Ovary (tissue), 9 donors: Measurements from ENCODE around the gene HMCES. TPM values are rescaled to one million over a fixed set of nuclear protein-coding genes. Genes with fewer than 3 reads are reported as not detected.
A peak's percentile ranks its signal among the peaks of the same experiment; 100 is the strongest.

Experiments
- DNase-seq, 5 donors: peaks; one replicate each; pipeline ENCODE4 v3.0.0-alpha.2; 2019 to 2020
- H3K27ac ChIP-seq, 2 donors: fragments of 200-600 bp; one replicate each; pipeline versions ENCODE4 v1.5.1 to v1.8.0; 2019 to 2022
- H3K27me3 ChIP-seq: fragments of 200-600 bp; one replicate; pipeline ENCODE4 v1.8.0; 2022
- H3K36me3 ChIP-seq: fragments of 200-600 bp; sonication (generic); one replicate; pipeline ENCODE4 v1.5.1; 2019
- H3K4me1 ChIP-seq: one replicate; pipeline ENCODE4 v1.8.1; 2013; ENCODE audit warnings: mild to moderate bottlenecking, moderate library complexity; ENCODE audit not compliant: insufficient read depth
- H3K4me3 ChIP-seq: fragments of 200-600 bp; sonication (generic); one replicate; pipeline ENCODE4 v1.5.1; 2017
- H3K9me3 ChIP-seq, 2 donors: fragments of 200-600 bp in 1 of 2; sonication (generic) in 1 of 2; one replicate each; pipeline versions ENCODE4 v1.5.1 to v1.8.1; 2013 to 2019; ENCODE audit warnings: mild to moderate bottlenecking in 1 of 2, moderate library complexity in 1 of 2
- CTCF ChIP-seq, 3 donors: fragments of 450-650 bp in 2 of 3; fragments of 200-600 bp in 1 of 3; IDR thresholded peaks; one replicate each; pipeline versions ENCODE4 v1.5.1 to v1.8.0; 2016 to 2022; ENCODE audit warnings: antibody characterized with exemption in 3 of 3, mild to moderate bottlenecking in 1 of 3
- EP300 ChIP-seq: sonication (generic); formaldehyde crosslinking; IDR thresholded peaks from one replicate; pipeline ENCODE4 v1.6.1; 2017; ENCODE audit warnings: antibody characterized with exemption
- POLR2A ChIP-seq: fragments of 450-650 bp; IDR thresholded peaks from one replicate; pipeline ENCODE4 v1.6.1; 2017; ENCODE audit warnings: antibody characterized with exemption, mild to moderate bottlenecking, moderate library complexity
- WGBS, 3 donors: extraction: QIAGEN DNeasy Blood & Tissue Kit in 1 of 3; methylation state at CpG; one replicate each; pipeline versions ENCODE4 v1.1.5 to v1.1.7; 2013 to 2017; 5-methylcytosine and 5-hydroxymethylcytosine counted together
- intact Hi-C, 4 donors: fragments of 100-400 bp; cut with DNase I; formaldehyde crosslinking; loops; one replicate each; pipeline versions ENCODE4 v1.11.0 to v1.15.1; 2022 to 2023
- polyA plus RNA-seq, 2 donors: library from polyadenylated mRNA; stranded (reverse); fragments of 200-250 nt in 1 of 2; fragments of 350-450 nt in 1 of 2; fragmentation: Illumina TruSeq in 1 of 2; extraction: RNeasy Lipid Tissue Mini Kit (QIAGEN cat#74804) in 1 of 2; gene quantifications; one replicate each; pipeline ENCODE4 v1.2.3, GENCODE V29; 2013 to 2014
- total RNA-seq, 7 donors: library from RNA; depleted of rRNA in 2 of 7; stranded (reverse); fragments of >200 nt in 2 of 7; fragmentation: NEBNext Ultra II Directional in 3 of 7; extraction: Animal tissue kit (Norgen Biotek cat#: 25700) in 3 of 7; gene quantifications; one replicate each; pipeline versions ENCODE4 v1.1.0 to v1.2.4, GENCODE V29; 2016 to 2023
- donor health status: DM: no; HTN: no; CAD: no; lungs with moderate emphysema.
- donor health status: DM: no; HTN: no; CAD: no.
- donor health status: Bipolar disorder and iron deficiency.
- donor health status: DM: yes; HTN: yes; CAD: no.
- donor health status: DM: no; HTN: no; CAD: no.
- donor health status: DM: yes; HTN: yes; CAD: no.

HMCES gene
- total and polyA plus RNA-seq, 9 donors = 15.5 to 44.5 (median 35.2) TPM

DNA sequence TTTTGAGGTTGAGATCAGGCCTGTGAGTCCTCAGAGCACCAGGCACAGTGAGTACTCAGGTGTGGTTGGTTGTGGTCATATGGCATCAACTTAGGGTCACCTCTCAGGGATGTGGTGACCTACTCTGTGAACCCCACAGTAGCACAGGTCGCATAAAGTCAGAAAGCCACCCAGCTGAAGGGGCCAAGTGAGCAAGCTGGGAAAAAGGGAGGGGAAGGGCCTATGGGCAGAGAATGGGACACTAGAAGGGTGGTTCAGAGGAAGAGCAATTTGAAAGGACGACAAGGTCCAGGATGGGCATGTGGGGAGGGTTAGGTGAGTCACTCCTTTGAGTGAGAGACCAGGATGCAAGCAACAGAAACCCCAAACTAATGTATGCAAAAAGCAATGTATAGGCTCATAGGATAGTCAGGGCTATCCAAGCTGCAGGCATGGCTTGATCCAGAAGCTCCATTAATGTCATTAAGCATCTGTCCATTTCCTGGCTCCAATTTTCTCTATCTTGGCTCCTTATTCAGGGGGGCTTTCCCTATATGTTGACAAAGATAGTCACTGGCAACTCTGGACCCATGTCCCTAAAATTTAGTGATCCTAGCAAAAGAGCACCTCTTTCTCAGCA, 33.5 kb downstream of the HMCES start:
- intact Hi-C loops = loop anchor here in 2 of 4 donors (10.0 kb wide), 2 partner anchors 123 to 127 kb away; partner anchors contain the start of genes CNBP (in 1 of the 2) and MBD4 (in 1 of the 2)
- no peak overlapping the region for H3K27ac ChIP-seq
- H3K36me3 ChIP-seq = no peaks in the 10 kb centered on the region
- whole genome bisulfite sequencing, 3 donors = 76 to 86% (median 86%) methylated on average over 2 of the region's 2 CpGs
- TF ChIP-seq EP300 = no peak
- H3K27me3 ChIP-seq = no peaks in the 10 kb centered on the region
- DNase-seq = no peak
- no peak overlapping the region for H3K4me3 ChIP-seq
- no peaks in the 10 kb centered on the region for H3K9me3 ChIP-seq
- H3K4me1 ChIP-seq = peaks cover 7% of the 10 kb centered on the region

- no peak overlapping the region for H3K27ac ChIP-seq
- H3K4me3 ChIP-seq = no peak overlapping the region
- DNase-seq = peak in 1 of 5 donors; percentile 41
- no peaks in the 10 kb centered on the region for H3K36me3 ChIP-seq
- H3K27me3 ChIP-seq = no peaks in the 10 kb centered on the region
- peaks cover 8% of the 10 kb centered on the region for H3K4me1 ChIP-seq
- intact Hi-C loops = loop anchor here in 2 of 4 donors (10.0 kb wide), 2 partner anchors 122 to 128 kb away; partner anchors contain the start of genes CNBP (in 1 of the 2) and MBD4 (in 1 of the 2)
- no peak for TF ChIP-seq CTCF (IDR thresholded peaks at IDR 0.05)
- no peak for TF ChIP-seq POLR2A
- TF ChIP-seq EP300 = no peak
- H3K9me3 ChIP-seq = no peaks in the 10 kb centered on the region
These were observed 34.2 kb downstream of the HMCES start for GRCh38 chr3:129312671-129313414.

- no peak for TF ChIP-seq POLR2A
- no peak for TF ChIP-seq EP300
- no peak for TF ChIP-seq CTCF (IDR thresholded peaks at IDR 0.05)
- DNase-seq = no peak
- Histone ChIP-seq H3K9me3 (no peaks in the 10 kb centered on the region), H3K4me1 (peaks cover 8% of the 10 kb centered on the region), H3K36me3 (no peaks in the 10 kb centered on the region), H3K4me3 (no peak overlapping the region), H3K27me3 (no peaks in the 10 kb centered on the region), H3K27ac (no peak overlapping the region)
- intact Hi-C loops = loop anchor here in 2 of 4 donors (10.0 kb wide), 2 partner anchors 121 to 129 kb away; partner anchors contain the start of genes CNBP (in 1 of the 2) and MBD4 (in 1 of the 2)
These were observed 34.7 kb downstream of the HMCES start for GRCh38 chr3:129313415-129313664.

GRCh38 chr3:129313665-129314385, 35.2 kb downstream of the HMCES start:
- peaks cover 8% of the 10 kb centered on the region for H3K4me1 ChIP-seq
- intact Hi-C loops = loop anchor here in 3 of 4 donors (2.0 to 10.0 kb wide), 3 partner anchors 35 to 129 kb away; partner anchors contain the start of genes CNBP (in 1 of the 3), HMCES (in 1 of the 3) and MBD4 (in 1 of the 3)
- peak; percentile 18 for TF ChIP-seq POLR2A
- no peak for TF ChIP-seq EP300
- DNase-seq = peak in 4 of 5 donors; percentile 35 to 55 (median 46)
- WGBS, 3 donors = 37 to 48% (median 40%) methylated on average over 7 of the region's 7 CpGs
- no peaks in the 10 kb centered on the region for H3K27me3 ChIP-seq
- H3K27ac ChIP-seq = peak overlapping the region; percentile 87 to 90
- no peaks in the 10 kb centered on the region for H3K36me3 ChIP-seq
- H3K9me3 ChIP-seq = no peaks in the 10 kb centered on the region
- peak overlapping the region; percentile 63 for H3K4me3 ChIP-seq
